OCI-M2 (cell line): Measurements from ENCODE around the gene MALSU1.
"Not testable (repeated sequence)": the region's sequence is repeated elsewhere in the genome, so short reads cannot be mapped to it uniquely, and the experiment has no call there.

Experiments used
- DNase-seq: peaks from one replicate; lab custom pipeline; 2025; ENCODE audit not compliant: unreplicated experiment; lab: John Stamatoyannopoulos, UW

The MALSU1 gene

DNA sequence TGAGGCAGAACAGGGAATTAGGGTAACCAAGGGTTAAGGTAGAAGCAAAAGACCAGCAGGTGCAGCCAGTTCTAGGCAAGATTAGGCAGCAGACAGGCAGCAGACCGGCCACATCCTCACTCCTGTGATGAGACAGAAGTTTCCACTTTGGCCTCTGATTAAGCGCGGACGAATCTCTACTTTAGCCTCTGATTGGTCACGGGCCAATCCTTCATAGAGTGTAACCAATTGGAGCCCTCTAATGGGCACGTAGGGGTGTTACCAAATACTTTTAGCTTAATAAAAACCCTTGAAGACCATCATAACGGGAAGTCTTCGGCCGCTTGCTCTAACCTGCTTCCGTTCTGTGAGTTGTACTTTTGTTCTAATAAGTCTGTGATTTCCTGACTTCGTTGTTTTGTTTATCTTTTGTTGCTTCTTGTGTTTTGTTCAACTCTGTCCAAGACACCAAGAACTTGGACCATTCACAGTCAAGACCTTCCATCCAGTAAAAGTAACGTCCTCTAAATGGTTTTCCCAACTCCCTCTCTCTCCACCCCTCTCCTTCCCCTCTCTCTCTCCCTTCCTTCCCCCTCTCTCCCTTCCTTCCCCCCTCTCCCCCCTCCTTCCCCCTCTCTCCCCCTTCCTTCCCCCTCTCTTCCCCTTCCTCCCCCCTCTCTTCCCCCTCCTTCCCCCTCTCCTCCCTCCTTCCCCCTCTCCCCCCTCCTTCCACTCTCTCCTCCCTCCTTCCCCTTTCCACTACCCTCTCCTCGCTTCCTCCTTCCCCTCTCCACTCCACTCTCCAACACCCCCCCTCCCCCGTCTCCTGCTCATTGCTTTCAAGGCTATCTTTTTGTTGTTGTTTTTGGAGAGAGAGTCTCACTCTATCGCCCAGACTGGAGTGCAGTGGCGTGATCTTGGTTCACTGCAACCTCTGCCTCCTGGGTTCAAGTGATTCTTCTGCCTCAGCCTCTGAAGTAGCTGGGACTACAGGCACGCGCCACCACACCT is 13.2 kb upstream of the MALSU1 start:
- no peak for DNase-seq

DNA sequence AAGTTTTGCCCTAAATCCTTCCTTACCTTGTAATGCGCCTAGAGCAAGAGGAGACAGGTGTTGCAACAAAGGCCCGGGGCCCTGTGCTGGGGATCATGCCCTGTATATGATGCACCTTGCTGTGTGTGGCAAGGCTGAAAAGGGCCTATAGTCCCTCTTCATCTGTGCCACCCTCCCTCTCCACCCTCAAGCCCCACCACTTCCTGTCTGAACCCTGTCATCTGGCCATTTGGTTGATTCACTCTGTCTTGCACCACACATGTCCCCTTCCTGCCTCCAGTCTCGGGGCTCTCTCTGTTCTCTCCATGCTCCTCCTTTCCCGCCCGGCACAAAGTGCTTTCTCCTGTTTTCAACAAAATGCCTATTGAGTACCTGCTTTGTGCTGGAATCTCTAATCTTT is 11.5 kb upstream of the MALSU1 start:
- no peak for DNase-seq

DNA sequence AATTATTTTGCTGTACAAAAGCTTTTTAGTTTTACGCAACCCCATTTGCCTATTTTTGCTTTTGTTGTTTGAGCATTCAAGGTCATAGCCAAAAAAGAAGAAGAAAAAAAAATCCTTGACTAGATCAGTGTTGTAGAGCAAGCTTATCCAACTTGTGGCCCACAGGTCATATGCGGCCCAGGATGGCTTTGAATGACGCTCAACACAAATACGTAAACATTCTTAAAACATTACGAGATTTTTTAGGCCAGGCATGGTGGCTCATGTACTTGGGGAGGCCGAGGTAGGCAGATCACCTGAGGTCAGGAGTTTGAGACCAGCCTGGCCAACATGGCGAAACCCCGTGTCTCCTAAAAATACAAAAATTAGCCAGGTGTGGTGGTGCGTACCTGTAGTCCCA is 8.1 kb upstream of the MALSU1 start:
- DNase-seq: no peak

DNA sequence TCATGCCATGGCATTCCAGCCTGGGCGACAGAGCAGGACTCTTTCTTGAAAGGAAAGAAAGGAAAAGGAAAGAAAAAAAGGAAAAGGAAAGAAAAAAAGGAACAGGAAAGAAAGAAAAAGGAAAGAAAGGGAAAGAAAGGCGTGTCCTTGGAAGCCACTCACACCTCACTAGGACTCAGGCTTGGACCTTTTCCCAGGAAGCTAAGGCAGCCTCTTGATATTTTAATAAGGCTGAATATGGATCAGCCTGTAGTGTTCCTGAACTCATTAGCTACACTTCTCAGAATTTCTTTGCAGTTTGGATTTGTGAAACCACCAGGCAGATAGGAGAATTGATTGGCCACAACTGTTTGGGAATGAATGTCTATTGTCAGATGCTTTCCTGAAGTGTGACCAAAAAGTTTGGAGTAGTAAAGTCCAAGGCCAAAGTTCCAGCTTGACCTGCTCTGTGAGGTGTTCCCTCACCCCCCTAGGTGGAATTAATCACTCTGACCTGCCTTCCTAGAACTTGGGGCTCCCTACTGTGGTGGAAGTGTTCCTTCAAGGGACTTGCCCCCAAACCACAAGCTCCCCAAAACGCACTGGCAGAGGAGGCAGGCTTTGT is 7.1 kb upstream of the MALSU1 start:
- no peak for DNase-seq

DNA sequence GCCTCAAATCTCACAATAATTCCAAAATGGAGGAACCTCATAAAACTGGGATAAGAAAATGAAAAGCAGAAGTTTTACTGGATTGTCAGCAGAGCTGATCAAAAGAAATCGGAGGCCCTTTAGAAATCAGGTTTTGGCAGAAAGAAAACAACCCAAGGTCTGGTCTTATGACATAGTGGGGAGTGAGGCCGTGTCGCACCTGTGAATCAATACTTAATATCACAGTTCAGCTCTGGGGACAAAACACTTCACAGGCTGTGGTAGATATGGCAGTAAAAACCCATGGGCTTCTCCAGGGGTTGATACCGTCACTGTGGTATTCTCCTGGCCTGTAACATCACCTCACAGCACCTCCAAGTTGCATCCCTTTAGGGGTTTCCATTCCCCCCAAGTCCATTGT is 6.5 kb upstream of the MALSU1 start:
- no peak for DNase-seq

DNA sequence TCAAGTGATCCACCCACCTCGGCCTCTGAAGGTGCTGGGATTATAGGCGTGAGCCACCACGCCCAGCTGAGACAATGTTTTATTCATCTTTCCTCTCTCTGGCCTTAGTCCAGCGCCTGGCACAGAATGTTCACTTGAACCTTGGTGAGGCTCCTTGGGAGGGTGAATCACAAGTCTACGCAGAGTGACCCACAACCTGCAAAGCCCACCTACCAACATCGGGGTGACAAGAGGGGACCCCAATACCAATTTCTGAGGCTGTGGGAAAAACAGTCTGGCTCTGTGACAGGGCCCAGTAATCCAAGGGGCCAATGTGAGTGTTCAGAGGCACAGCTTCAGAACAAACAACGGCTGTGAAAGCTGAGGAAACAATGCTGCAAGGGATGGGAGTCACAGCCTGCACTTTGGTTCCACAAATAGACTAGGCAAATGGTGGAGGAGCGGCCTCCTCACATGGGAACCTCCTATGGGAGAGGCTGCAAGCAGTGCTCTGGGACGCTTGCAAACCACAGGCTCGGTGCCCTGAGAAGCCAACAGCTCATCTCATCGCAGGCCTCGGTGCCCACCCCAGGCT is 5.6 kb upstream of the MALSU1 start:
- DNase-seq: no peak

DNA sequence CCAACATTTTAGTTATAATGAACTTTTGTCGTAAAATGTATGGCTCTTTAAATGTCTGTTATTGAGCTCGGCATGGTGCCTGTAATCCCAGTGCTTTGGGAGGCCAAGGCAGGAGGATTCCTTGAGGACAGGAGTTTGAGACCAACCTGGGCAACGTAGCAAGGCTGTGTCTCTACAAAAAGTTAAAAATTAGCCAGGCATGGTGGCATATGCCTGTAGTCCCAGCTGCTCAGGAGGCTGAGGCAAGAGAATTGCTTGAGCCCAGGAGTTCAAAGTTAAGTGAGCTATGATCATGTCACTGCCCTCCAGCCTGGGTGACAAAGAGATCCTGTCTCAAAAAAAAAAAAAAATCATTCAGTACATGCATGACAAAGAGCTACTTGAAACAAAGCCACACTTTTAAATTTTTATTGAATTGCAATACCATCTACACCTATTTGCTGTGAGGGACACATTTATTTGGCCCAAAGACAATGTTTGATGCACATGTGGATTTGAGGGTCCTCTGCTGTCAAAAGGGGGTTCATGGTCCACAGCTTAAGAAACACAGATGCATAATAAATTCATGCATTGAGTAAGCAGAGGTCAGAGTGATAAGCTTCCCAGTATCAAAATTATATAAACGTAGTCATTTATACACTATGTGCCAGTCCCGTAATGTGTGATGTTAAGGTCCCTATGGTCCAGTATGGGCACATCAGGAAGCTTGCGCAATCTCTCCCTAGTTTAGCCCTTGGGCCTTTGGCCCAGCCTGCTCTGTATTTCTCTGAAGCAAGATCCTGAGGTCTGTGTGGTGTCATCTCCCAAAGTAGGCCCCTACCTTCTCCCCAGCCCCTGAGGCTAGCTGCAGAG is 4.4 kb upstream of the MALSU1 start:
- DNase-seq: no peak

DNA sequence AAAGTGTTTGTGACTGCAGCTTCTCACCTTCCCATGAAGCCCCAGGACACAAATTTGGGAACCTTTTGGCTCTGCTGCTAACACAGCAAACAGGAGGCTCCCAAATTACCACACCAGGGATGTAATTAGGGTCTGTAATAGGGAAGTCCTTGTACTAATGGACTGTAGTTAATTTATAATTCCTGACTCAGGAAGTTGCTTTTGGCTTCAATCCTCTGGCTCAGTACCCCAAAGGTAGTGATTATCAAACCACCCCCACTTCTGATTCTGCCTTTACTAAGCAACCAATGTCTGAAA is 3.8 kb upstream of the MALSU1 start:
- no peak for DNase-seq

DNA sequence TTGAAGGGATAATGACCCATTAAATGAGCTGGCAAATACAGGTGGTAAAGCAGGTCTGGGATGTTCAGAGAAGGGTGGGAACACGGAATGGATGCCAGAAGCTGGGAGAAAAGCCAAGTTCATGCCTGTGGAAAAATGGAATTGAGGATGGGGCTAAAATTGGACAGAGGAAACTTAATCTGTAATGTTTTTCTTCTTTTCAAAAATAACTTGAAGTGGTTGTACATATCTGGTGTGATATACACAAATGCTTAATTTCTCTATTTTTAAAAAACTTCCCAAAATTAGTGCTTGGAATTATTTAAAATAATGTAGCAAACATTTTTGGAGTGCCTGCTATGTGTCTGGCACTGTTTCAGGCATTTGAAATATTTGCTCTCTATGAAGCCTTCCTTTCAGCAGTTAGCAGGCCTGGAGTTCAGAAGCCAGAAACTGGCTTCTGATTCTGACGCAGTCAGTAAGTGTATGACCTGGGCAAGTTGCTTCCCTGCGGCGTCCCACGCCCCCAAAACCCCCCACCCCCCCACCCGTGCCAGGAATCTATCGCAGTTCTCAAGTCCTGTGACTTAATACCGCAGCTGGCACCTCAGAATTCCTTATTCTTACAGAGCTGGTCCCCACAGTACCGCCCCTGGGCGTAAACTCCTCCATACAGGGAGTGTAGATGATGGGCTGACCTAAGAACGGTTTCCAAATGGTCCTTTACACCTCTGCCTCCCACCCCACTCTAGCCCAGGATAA is 828 bp upstream of the MALSU1 start:
- DNase-seq: no peak

DNA sequence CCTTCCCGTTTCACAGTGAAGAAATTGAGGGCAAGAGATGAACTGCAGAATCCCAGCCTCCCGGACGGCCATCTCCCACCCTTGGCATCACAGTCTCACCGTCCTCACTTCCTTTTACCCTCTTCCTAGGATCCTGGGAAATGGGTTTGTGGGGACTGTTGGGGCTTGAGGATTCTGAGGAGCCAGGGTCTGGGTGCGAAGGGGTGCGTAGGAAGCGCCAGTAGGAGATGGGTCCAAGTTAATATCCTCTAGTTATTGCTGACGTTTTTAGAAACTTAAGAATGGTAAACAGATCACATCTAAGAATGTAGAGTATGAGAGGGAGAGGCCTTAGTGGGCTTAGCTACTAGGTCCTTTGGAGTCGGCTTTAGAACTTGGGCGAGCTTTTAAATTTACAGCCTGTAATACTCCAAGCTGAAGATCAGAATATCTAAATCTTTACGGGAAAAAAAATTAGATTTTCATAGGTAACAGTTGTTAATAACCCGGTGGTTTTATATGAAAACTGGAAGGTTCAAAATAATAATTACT is 696 bp downstream of the MALSU1 start:
- DNase-seq: no peak

DNA sequence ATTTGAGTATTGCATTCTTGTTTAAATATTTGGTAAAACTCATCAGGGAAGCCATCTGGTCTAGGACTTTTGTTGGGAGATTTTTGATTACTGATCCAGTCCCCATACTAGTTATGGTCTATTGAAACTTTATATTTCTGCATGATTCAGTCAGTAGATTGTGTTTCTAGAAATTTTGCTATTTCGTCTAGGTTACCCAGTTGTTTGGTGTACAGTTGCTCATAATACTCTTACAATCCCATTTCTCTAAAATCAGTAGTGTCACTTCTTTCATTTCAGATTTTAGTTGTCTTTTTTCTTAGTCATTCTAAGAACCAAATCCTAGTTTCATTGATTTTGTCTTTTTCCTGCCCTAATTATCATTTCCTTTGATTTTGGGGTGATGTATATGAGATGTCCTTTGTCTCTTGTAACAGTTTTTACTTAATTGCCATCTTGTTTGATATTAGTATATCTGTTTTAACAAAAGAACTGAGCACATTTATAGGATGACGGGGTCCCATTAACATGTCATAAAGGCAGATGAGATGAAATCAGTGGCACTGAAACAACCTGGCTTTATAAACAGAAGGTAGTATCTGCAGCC is 7.9 kb downstream of the MALSU1 start:
- DNase-seq: no peak

DNA sequence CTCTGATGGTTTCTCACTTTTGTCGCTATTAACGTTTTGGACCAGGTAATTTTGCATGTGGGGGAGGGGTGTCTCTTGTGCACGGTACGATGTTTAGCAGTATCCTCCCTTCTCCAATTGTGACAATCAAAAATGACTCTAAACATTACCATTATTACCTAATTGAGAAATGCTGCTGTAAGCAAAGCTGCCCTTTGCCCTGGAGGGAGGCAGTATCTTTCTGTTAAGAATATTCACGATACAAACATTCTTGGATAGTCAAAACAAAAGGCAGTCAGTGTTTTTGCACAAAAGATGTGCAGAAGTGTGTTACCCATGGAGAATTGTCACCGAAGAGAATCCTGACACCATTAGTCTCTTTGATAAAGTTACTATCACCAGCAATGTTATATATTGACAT is 9.6 kb downstream of the MALSU1 start:
- DNase-seq: no peak

DNA sequence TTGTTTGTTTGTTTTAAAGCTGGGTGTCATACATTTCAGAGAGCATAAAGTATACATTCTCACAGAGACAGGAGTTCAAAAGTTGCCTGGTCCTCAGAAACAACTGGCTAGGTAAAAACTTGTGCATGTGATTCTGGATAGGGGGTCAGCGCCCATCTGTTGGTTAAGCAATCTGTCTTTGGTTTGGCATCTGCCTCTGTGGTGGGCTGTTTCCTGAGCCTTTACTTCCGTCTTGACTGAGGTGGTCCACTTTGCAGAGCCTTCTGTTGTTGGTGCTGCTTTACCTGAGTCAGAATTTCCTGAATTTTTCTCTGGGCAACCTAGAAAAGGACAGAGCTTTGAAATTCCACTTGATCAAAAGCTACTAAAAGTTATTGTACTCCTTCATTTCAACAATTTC is 13.0 kb downstream of the MALSU1 start:
- not testable (repeated sequence) for DNase-seq

DNA sequence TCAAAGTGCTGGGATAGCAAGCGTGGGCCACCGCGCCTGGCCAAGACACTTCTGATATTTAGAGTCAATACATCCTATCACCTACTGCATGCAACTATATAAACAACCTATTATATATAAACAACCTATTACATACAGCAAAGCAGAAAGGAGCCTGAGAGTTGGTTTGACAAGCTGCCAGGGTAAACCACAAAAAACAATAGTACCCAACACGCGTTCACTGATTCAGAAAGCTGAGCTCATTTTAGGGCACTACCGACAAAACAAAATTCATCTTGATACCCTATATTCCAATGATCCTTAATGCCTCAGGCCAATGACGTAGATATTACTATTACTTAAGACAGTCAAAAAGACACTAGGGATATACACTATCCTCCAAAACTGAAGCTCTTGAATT is 16.2 kb downstream of the MALSU1 start:
- DNase-seq: no peak

DNA sequence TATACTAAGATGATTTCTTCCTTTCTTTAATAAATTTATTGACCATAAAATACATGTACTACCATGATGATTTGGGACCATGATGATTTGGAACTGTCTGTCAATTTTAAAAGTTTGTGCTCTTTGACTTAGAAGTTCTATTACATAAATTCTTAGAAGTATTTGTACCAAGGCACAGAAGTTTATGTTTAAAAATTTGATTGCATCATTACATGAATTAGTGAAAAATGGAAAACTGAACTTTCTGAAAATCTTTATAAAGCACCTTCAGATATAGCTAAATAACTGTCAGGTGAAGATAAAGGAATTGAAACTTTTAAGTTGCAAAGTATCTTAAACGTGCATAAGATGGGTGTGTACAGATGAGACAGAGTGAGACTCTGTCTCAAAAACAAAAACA is 32.0 kb downstream of the MALSU1 start:
- no peak for DNase-seq

DNA sequence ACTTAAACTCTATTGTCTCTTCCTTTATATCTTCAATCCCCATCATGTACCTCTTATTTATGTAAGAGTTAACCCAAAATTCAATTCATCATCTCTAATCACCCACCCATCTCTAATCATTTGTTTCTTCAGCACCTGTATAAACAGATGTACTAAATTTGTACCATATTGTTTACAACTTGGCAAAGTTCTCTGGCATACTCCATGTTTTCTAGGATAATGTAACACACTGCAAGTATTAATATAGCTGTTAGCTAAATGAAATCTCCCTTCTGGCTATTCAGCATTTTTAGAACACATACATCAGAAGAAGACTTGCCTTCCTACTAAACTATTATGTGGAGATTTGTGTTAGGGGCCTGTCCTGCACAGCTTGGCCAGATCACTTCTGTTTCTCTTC is 33.1 kb downstream of the MALSU1 start:
- no peak for DNase-seq

DNA sequence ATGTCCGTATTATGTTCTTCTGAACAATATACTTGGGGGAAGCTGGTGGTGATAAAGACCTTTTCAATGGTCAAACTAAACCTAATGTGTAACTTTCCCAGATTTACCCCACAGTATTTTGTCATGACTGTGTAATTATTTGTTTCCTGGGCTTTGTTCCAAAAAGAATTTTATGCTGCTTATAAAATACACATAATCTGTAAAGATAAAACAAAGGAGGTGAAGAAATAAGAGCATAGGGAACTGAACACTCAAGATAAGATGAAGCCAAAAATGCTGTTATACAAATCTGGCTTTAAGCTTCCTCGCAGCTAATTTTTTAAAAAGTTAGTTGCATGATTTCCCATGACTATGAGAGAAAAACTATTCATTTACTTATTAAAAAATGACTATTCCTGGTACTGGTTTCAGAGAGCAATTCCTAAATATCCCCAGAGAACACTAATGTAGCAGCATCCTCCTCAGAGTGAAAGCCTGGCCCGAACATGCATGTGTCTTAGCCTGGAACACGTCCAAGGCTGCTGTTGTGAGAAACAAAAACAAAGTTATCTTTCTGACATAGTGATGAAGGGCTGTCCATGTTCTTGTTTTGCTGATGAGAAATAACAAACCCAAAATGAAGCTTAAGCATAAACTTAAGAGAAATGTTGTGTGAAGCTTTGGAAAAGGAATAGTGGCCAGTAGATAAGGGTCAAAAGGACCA is 33.9 kb downstream of the MALSU1 start:
- DNase-seq: no peak

DNA sequence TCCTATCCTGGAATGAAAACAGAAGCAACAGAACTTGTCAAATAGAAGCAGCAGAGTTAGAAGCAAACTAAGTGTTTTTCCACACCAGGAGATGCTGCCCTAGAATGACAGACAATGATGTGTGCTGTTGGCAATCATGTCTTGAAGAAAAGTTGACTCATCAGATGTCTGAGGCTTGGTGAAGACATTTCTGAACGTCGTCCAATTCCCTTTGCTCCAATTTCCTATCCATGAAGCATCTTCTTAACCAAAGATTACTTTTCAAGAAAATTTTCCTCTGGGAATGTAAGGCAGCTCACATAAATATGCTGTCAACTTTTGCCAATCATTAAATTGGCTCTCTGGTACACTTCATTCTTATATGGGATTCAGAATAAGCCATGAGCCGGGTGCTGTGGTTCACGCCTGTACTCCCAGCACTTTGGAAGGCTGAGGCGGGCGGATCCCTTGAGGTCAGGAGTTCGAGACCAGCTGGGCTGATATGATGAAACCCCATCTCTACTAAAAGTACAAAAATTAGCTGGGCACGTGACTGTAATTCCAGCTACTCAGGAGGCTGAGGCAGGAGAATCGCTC is 34.6 kb downstream of the MALSU1 start:
- no peak for DNase-seq

DNA sequence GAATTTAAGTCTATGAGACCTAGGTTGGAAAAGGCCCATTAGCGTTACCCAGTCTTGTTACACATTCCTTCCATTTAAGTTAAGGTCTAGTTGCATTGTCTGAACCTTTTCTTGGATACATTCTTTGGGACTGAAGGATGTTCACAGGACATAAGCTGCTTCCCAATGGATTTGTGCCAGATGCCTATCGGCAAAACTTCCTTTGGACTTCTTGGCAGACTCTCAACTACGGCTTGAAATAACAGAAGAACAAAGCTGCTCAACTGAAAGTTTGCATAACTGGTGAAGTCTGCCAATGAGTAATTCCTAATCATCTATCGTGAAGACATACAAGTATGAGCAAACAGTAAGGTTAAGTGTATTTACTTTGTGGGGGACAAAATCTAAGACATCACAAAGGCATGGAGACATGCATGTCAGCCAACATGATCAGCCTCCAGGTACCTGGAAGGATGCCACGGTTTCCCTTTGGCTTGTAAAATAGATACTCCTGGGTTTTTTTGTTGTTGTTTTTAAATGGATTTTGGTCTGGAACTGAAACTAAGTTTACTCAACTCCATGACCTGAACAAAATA is 35.4 kb downstream of the MALSU1 start:
- no peak for DNase-seq
